Loucy (cell line): ENCODE results near the gene STON2.

Experiments used
- H2AFZ ChIP-seq: fragments of 200-600 bp; sonication (generic); 2 replicates; pipeline ENCODE4 v1.6.0; 2016; ENCODE audit warnings: antibody characterized with exemption, mild to moderate bottlenecking, low read length, moderate library complexity
- H3F3A ChIP-seq: fragments of 200-600 bp; 2 replicates; pipeline ENCODE4 v1.6.0; 2016; ENCODE audit warnings: antibody characterized with exemption, low read depth, mild to moderate bottlenecking
- H3K27me3 ChIP-seq: fragments of 200-600 bp; sonication (generic); 2 replicates; pipeline ENCODE4 v1.6.1; 2014; ENCODE audit warnings: low read length, mild to moderate bottlenecking; ENCODE audit not compliant: insufficient read depth, poor library complexity, severe bottlenecking
- H3K36me3 ChIP-seq: fragments of 200-600 bp; sonication (generic); 2 replicates; pipeline ENCODE4 v1.6.1; 2016; ENCODE audit warnings: low read length; ENCODE audit not compliant: insufficient read depth
- H3K4me1 ChIP-seq: fragments of 200-600 bp; sonication (generic); 2 replicates; pipeline ENCODE4 v1.5.1; 2014; ENCODE audit warnings: low read length, mild to moderate bottlenecking; ENCODE audit not compliant: insufficient read depth, poor library complexity, severe bottlenecking
- H3K4me2 ChIP-seq: fragments of 200-600 bp; sonication (generic); 2 replicates; pipeline ENCODE4 v1.6.0; 2014; ENCODE audit warnings: antibody characterized with exemption, low read length, low read depth, mild to moderate bottlenecking; ENCODE audit not compliant: poor library complexity, severe bottlenecking
- H3K4me3 ChIP-seq: fragments of 200-600 bp; sonication (generic); 2 replicates; pipeline ENCODE4 v1.5.1; 2014; ENCODE audit warnings: low read length, mild to moderate bottlenecking, mixed read lengths; ENCODE audit not compliant: poor library complexity, severe bottlenecking
- H3K79me2 ChIP-seq: fragments of 200-600 bp; sonication (generic); 2 replicates; pipeline ENCODE4 v1.6.1; 2014; ENCODE audit warnings: low read length; ENCODE audit not compliant: insufficient read depth
- H3K9ac ChIP-seq: fragments of 200-600 bp; sonication (generic); 2 replicates; pipeline ENCODE4 v1.6.0; 2014; ENCODE audit warnings: mild to moderate bottlenecking, low read depth, low read length, moderate library complexity; ENCODE audit not compliant: poor library complexity, severe bottlenecking
- H3K9me2 ChIP-seq: fragments of 200-600 bp; sonication (generic); replicated peaks from 2 replicates; pipeline ENCODE4 v1.6.1; 2016; ENCODE audit warnings: low read depth, low read length, mixed read lengths
- H3K9me3 ChIP-seq: fragments of 200-600 bp; sonication (generic); 2 replicates; pipeline ENCODE4 v1.6.1; 2014; ENCODE audit warnings: mild to moderate bottlenecking, antibody characterized with exemption, low read length, low read depth; ENCODE audit not compliant: insufficient read depth
- H4K20me1 ChIP-seq: fragments of 200-600 bp; sonication (generic); 2 replicates; pipeline ENCODE4 v1.6.0; 2014; ENCODE audit warnings: antibody characterized with exemption, low read length, mild to moderate bottlenecking; ENCODE audit not compliant: insufficient read depth, poor library complexity, severe bottlenecking
- CTCF ChIP-seq: fragments of 200-600 bp; sonication (generic); conservative IDR thresholded peaks from 2 replicates; pipeline ENCODE4 v1.5.1; 2014; ENCODE audit warnings: mild to moderate bottlenecking, antibody characterized with exemption, low read length
- EZH2phosphoT487 ChIP-seq: fragments of 200-600 bp; IDR thresholded peaks from 2 replicates; pipeline ENCODE4 v1.6.1; 2018; ENCODE audit warnings: antibody characterized with exemption, mild to moderate bottlenecking, moderate library complexity, borderline replicate concordance

STON2 gene

GRCh38 chr14:81408595-81408994 is 8.5 kb upstream of the STON2 start:
- Histone ChIP-seq H3K4me3 (no peak overlapping the region), H2AFZ (no peak overlapping the region), H3K9me2 (no peaks in the 10 kb centered on the region), H3F3A (no peaks in the 10 kb centered on the region), H3K27me3 (no peaks in the 10 kb centered on the region), H3K9me3 (no peaks in the 10 kb centered on the region), H3K4me1 (no peaks in the 10 kb centered on the region), H4K20me1 (no peaks in the 10 kb centered on the region), H3K9ac (no peak overlapping the region), H3K79me2 (no peaks in the 10 kb centered on the region), H3K4me2 (no peak overlapping the region), H3K36me3 (no peaks in the 10 kb centered on the region)
- TF ChIP-seq CTCF = no peak
- TF ChIP-seq EZH2phosphoT487 = no peak

GRCh38 chr14:81406863-81407262 is 6.7 kb upstream of the STON2 start:
- no peaks in the 10 kb centered on the region for H3F3A ChIP-seq
- H4K20me1 ChIP-seq = no peaks in the 10 kb centered on the region
- no peak for TF ChIP-seq EZH2phosphoT487
- TF ChIP-seq CTCF = no peak
- H3K4me1 ChIP-seq = no peaks in the 10 kb centered on the region
- no peaks in the 10 kb centered on the region for H3K79me2 ChIP-seq
- H3K4me3 ChIP-seq = no peak overlapping the region
- H3K36me3 ChIP-seq = no peaks in the 10 kb centered on the region
- no peaks in the 10 kb centered on the region for H3K27me3 ChIP-seq
- no peaks in the 10 kb centered on the region for H3K9me2 ChIP-seq
- no peaks in the 10 kb centered on the region for H3K9me3 ChIP-seq
- no peak overlapping the region for H3K4me2 ChIP-seq
- no peak overlapping the region for H3K9ac ChIP-seq
- H2AFZ ChIP-seq = no peak overlapping the region

GRCh38 chr14:81402123-81402495 is 2.0 kb upstream of the STON2 start:
- Histone ChIP-seq H4K20me1 (no peaks in the 10 kb centered on the region), H3K4me2 (no peak overlapping the region), H3K36me3 (no peaks in the 10 kb centered on the region), H2AFZ (no peak overlapping the region), H3K9me3 (no peaks in the 10 kb centered on the region), H3K79me2 (no peaks in the 10 kb centered on the region), H3K9me2 (no peaks in the 10 kb centered on the region), H3K9ac (no peak overlapping the region), H3K4me1 (no peaks in the 10 kb centered on the region), H3K27me3 (no peaks in the 10 kb centered on the region), H3K4me3 (no peak overlapping the region), H3F3A (no peaks in the 10 kb centered on the region)
- TF ChIP-seq EZH2phosphoT487 (no peak), CTCF (no peak)
